H54 (cell line): ENCODE measurements around the gene SHISAL1.

Experiments used
- DNase-seq: peaks from one replicate; pipeline ENCODE4 v3.0.0; 2011; ENCODE audit warnings: low spot score, mixed read lengths; ENCODE audit not compliant: insufficient read length
- FAIRE-seq: peaks from 3 replicates; lab custom pipeline; 2011; peaks lifted over from hg19 to GRCh38; lab: Jason Lieb, UNC
- POLR2A ChIP-seq: IDR thresholded peaks from 2 replicates; pipeline ENCODE4 v1.6.1; 2011; ENCODE audit warnings: low read depth, mild to moderate bottlenecking, low read length

SHISAL1 gene

GRCh38 chr22:44293876-44294275 lies 18.9 kb downstream of the SHISAL1 start:
- no peak for TF ChIP-seq POLR2A
- DNase-seq: no peak
- FAIRE-seq: no peak

- no peak for DNase-seq
Measured at GRCh38 chr22:44293034-44293433, 19.7 kb downstream of the SHISAL1 start.

GRCh38 chr22:44292521-44292920 lies 20.2 kb downstream of the SHISAL1 start:
- FAIRE-seq: no peak
- no peak for DNase-seq
- no peak for TF ChIP-seq POLR2A

More at GRCh38 chr22:44293034-44293433, 19.7 kb downstream of the SHISAL1 start:
- TF ChIP-seq POLR2A: no peak
- no peak for FAIRE-seq

GRCh38 chr22:44291674-44292360 lies 20.9 kb downstream of the SHISAL1 start:
- no peak for DNase-seq
- FAIRE-seq: no peak
- no peak for TF ChIP-seq POLR2A

- no peak for FAIRE-seq
Measured at GRCh38 chr22:44291265-44291664, 21.5 kb downstream of the SHISAL1 start.

GRCh38 chr22:44289414-44290171 lies 23.2 kb downstream of the SHISAL1 start:
- DNase-seq: no peak
- TF ChIP-seq POLR2A: no peak
- FAIRE-seq: no peak

More at GRCh38 chr22:44291265-44291664, 21.5 kb downstream of the SHISAL1 start:
- DNase-seq: no peak
- no peak for TF ChIP-seq POLR2A

- FAIRE-seq (no peak), DNase-seq (no peak)
- no peak for TF ChIP-seq POLR2A
Measured at GRCh38 chr22:44288913-44289312, 23.8 kb downstream of the SHISAL1 start.

- TF ChIP-seq POLR2A: no peak
- no peak for FAIRE-seq
Measured at GRCh38 chr22:44287741-44288140, 25.0 kb downstream of the SHISAL1 start.

GRCh38 chr22:44287121-44287693 lies 25.5 kb downstream of the SHISAL1 start:
- FAIRE-seq (no peak), DNase-seq (no peak)
- no peak for TF ChIP-seq POLR2A

More at GRCh38 chr22:44287741-44288140, 25.0 kb downstream of the SHISAL1 start:
- no peak for DNase-seq

GRCh38 chr22:44286646-44287045 lies 26.1 kb downstream of the SHISAL1 start:
- TF ChIP-seq POLR2A: no peak
- DNase-seq: no peak
- FAIRE-seq: no peak

- DNase-seq: no peak
- no peak for TF ChIP-seq POLR2A
- no peak for FAIRE-seq
Measured at GRCh38 chr22:44284711-44285110, 28.0 kb downstream of the SHISAL1 start.

GRCh38 chr22:44281768-44282637 lies 30.7 kb downstream of the SHISAL1 start:
- FAIRE-seq (no peak), DNase-seq (no peak)

GRCh38 chr22:44280665-44281188 lies 32.0 kb downstream of the SHISAL1 start:
- DNase-seq (no peak), FAIRE-seq (no peak)
- TF ChIP-seq POLR2A: no peak

More at GRCh38 chr22:44281768-44282637, 30.7 kb downstream of the SHISAL1 start:
- TF ChIP-seq POLR2A: no peak
